Skeletal muscle tissue (tissue), 4 donors: ENCODE results near the gene FAM204A. TPM values are rescaled to one million over a fixed set of nuclear protein-coding genes. Genes with fewer than 3 reads are reported as not detected.

ENCODE experiments used
- H3K27ac ChIP-seq: one replicate; pipeline ENCODE4 v1.7.0; 2013; ENCODE audit warnings: mild to moderate bottlenecking, low read depth, low read length, inconsistent platforms
- H3K27me3 ChIP-seq, 3 donors: one replicate each; pipeline ENCODE4 v1.7.0; 2013; ENCODE audit warnings: low read length in 3 of 3; ENCODE audit not compliant: control insufficient read depth in 3 of 3, insufficient read depth in 3 of 3
- H3K36me3 ChIP-seq, 3 donors: one replicate each; pipeline ENCODE4 v1.7.0; 2013; ENCODE audit warnings: low read length in 3 of 3; ENCODE audit not compliant: control insufficient read depth in 3 of 3, insufficient read depth in 3 of 3
- H3K4me1 ChIP-seq, 3 donors: one replicate each; pipeline ENCODE4 v1.7.0; 2013; ENCODE audit warnings: low read length in 3 of 3, mild to moderate bottlenecking in 3 of 3; ENCODE audit not compliant: control insufficient read depth in 3 of 3, insufficient read depth in 3 of 3
- H3K4me3 ChIP-seq, 3 donors: one replicate each; pipeline ENCODE4 v1.7.0; 2013; ENCODE audit warnings: low read length in 3 of 3
- H3K9ac ChIP-seq, 3 donors: one replicate each; pipeline ENCODE4 v1.7.0; 2013; ENCODE audit warnings: low read length in 3 of 3, mild to moderate bottlenecking in 3 of 3, moderate library complexity in 2 of 3, low read depth in 1 of 3
- H3K9me3 ChIP-seq, 3 donors: one replicate each; pipeline ENCODE4 v1.7.0; 2013; ENCODE audit warnings: low read length in 3 of 3; ENCODE audit not compliant: control insufficient read depth in 3 of 3
- total RNA-seq: library from RNA; depleted of rRNA; stranded (reverse); fragments of >200 nt; gene quantifications from one replicate; pipeline ENCODE4 v1.2.3, GENCODE V29; 2014
- donor health status: Osteomylitis.

FAM204A gene
- total RNA-seq, 1 donor from 2014 or later = 7.8 TPM

DNA sequence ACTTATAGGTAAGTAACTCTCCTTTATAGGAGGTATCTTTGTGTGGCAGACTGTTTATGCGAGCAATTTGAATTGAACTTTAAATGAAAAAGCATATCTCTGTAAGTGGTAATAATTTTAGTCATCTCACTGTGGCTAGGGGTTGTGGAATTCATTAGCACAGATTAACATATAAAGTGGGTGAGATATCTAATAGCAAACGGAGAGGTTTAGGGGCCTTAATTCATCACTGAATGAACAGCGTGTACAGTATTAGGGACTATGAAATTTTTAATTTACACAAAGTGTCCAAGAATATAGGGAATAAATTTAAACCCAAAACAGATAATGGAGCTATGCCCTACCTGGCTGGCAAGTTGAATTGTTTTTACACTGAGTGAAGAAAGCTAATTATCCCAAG is 15.7 kb upstream of the FAM204A start:
- Histone ChIP-seq H3K36me3 (no peaks in the 10 kb centered on the region), H3K4me3 (no peak overlapping the region), H3K9ac (no peak overlapping the region), H3K4me1 (no peaks in the 10 kb centered on the region), H3K27ac (no peak overlapping the region), H3K9me3 (no peaks in the 10 kb centered on the region), H3K27me3 (no peaks in the 10 kb centered on the region)

DNA sequence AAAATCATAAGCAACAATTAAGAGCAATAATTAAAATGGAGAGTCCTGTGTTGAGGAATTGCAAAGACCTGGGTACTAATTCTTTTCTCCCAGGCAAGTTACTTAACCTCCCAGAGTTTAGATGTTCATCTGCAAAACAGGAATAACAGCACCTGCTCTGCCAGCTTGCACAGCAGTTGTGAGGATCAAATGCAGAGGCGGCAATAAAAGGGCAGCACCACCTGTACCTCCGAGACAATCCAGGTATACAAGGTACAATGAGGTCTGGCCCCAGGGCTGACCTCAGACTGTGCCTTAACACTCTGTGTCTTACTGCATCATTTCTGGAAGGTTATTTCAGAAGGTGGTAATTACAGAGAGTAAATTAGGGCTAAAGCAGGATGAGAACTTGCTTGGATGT is 14.5 kb upstream of the FAM204A start:
- Histone ChIP-seq H3K9me3 (no peaks in the 10 kb centered on the region), H3K9ac (no peak overlapping the region), H3K36me3 (no peaks in the 10 kb centered on the region), H3K4me3 (no peak overlapping the region), H3K27me3 (no peaks in the 10 kb centered on the region), H3K27ac (no peak overlapping the region), H3K4me1 (no peaks in the 10 kb centered on the region)

DNA sequence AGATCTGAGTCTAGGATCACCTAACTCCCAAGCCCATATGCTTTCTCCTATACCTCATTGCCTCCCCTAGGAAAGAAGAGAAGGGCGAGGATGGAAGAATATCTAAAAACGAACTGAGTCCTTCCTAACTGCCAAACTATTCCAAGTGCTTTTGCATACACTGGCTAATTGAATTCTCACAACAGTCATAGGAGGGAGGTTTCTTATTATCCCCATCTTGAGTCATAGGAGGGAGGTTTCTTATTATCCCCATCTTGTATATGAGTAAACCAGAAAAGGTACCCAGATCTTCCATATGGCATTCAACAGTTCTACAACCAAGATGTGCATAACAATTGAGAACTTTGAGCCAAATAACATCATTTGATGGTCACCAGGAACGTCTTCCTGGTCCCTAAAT is 13.1 kb upstream of the FAM204A start:
- Histone ChIP-seq H3K9ac (no peak overlapping the region), H3K27ac (no peak overlapping the region), H3K27me3 (no peaks in the 10 kb centered on the region), H3K36me3 (no peaks in the 10 kb centered on the region), H3K9me3 (no peaks in the 10 kb centered on the region), H3K4me1 (no peaks in the 10 kb centered on the region), H3K4me3 (no peak overlapping the region)

GRCh38 chr10:118349235-118349634 is 7.1 kb upstream of the FAM204A start:
- H3K36me3 ChIP-seq = no peaks in the 10 kb centered on the region
- no peaks in the 10 kb centered on the region for H3K9me3 ChIP-seq
- no peak overlapping the region for H3K4me3 ChIP-seq
- no peaks in the 10 kb centered on the region for H3K27me3 ChIP-seq
- H3K27ac ChIP-seq = no peak overlapping the region
- no peak overlapping the region for H3K9ac ChIP-seq
- H3K4me1 ChIP-seq = no peaks in the 10 kb centered on the region

DNA sequence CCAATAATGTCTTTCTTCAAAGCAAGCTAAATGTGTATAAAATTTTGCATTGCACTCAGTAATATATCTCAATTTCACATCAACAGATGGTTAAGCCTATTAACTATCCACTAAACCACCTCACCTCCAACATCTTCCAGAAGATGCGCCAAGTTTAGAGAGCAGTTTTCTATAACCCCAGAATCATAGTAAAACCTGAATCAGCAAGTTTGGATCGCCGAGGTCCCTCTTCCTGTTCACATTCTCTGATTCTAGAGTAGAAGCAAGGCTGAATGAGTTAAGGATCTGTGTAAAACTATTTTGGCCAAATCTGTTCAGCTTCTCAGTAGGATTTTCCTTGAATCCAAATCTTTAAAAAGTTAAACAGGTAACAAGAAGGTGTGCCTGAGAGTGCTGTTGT is 1.4 kb upstream of the FAM204A start:
- peaks cover 16 to 30% (median 23%) of the 10 kb centered on the region in 3 donors for H3K4me1 ChIP-seq
- H3K9me3 ChIP-seq = no peaks in the 10 kb centered on the region
- no peak overlapping the region for H3K9ac ChIP-seq
- no peaks in the 10 kb centered on the region for H3K36me3 ChIP-seq
- no peaks in the 10 kb centered on the region for H3K27me3 ChIP-seq
- H3K4me3 ChIP-seq = no peak overlapping the region
- H3K27ac ChIP-seq = no peak overlapping the region

DNA sequence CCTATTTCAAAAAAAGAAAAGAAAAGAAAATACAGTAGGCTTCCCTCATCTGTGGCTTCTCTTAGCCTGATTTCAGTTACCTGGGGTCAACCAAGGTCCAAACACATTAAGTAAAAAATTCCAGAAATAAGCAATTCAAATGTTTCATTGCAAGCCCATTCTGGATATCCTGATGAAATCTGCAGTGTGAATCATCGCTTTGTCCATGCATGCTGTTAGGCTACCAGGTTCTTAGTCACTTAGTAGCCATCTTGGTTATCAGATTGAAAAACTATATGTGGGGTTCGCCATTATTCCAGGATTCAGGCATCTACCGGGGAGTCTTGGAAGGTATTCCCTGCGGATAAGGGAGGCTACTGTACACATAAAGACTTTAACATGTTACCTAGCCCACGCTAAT is 991 bp upstream of the FAM204A start:
- Histone ChIP-seq H3K9ac (no peak overlapping the region), H3K9me3 (no peaks in the 10 kb centered on the region), H3K4me1 (peaks cover 19 to 34% (median 28%) of the 10 kb centered on the region in 3 donors), H3K27me3 (no peaks in the 10 kb centered on the region), H3K36me3 (no peaks in the 10 kb centered on the region), H3K27ac (no peak overlapping the region), H3K4me3 (no peak overlapping the region)

- Histone ChIP-seq H3K9me3 (no peaks in the 10 kb centered on the region), H3K36me3 (no peaks in the 10 kb centered on the region), H3K4me1 (peaks cover 19 to 36% (median 33%) of the 10 kb centered on the region in 3 donors), H3K27me3 (no peaks in the 10 kb centered on the region), H3K4me3 (peak overlapping the region; percentile 89 to 95 (median 93)), H3K27ac (peak overlapping the region; percentile 81), H3K9ac (peak overlapping the region in 2 of 3 donors; percentile 90 to 91)
These were observed 505 bp upstream of the FAM204A start for GRCh38 chr10:118342638-118343020.

- H3K4me1 ChIP-seq = peaks cover 19 to 36% (median 35%) of the 10 kb centered on the region in 3 donors
- no peaks in the 10 kb centered on the region for H3K27me3 ChIP-seq
- no peak overlapping the region for H3K4me3 ChIP-seq
- no peak overlapping the region for H3K9ac ChIP-seq
- H3K36me3 ChIP-seq = peaks cover 4 to 6% (median 6%) of the 10 kb centered on the region in 3 donors
- H3K27ac ChIP-seq = peak overlapping the region; percentile 94
- no peaks in the 10 kb centered on the region for H3K9me3 ChIP-seq
These were observed 1.6 kb downstream of the FAM204A start for GRCh38 chr10:118340486-118340885.

- Histone ChIP-seq H3K4me1 (peaks cover 19 to 36% (median 35%) of the 10 kb centered on the region in 3 donors), H3K27ac (peak overlapping the region; percentile 94), H3K27me3 (no peaks in the 10 kb centered on the region), H3K9me3 (no peaks in the 10 kb centered on the region), H3K4me3 (peak overlapping the region; percentile 10 to 31 (median 16)), H3K36me3 (peaks cover 11 to 17% (median 15%) of the 10 kb centered on the region in 3 donors), H3K9ac (peak overlapping the region; percentile 61 to 69 (median 63))
These were observed 3.0 kb downstream of the FAM204A start for GRCh38 chr10:118339111-118339510.

DNA sequence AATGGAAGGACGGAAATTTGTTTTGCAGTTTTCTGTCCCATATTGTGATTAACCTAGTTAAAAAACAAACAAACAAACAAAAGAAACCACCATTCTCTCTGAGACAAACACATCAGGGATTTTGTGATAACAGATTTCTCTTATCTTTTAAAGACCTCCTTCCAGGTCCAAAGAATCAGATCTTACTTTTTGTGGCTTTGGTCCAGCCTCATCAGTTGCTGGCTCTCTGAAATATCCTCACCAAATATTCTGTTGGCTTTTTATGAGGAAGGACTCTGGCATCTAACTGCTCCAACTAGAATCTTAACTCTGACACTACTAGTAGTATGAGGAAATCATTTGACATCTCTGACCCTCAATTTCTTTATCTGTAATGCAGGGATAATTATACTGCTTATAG is 4.8 kb downstream of the FAM204A start:
- Histone ChIP-seq H3K4me3 (no peak overlapping the region), H3K27ac (no peak overlapping the region), H3K36me3 (peaks cover 13 to 31% (median 30%) of the 10 kb centered on the region in 3 donors)

More for the DNA sequence above, 4.8 kb downstream of the FAM204A start:
- no peaks in the 10 kb centered on the region for H3K27me3 ChIP-seq
- H3K9me3 ChIP-seq = no peaks in the 10 kb centered on the region
- peaks cover 19 to 36% (median 35%) of the 10 kb centered on the region in 3 donors for H3K4me1 ChIP-seq
- no peak overlapping the region for H3K9ac ChIP-seq
